ENCODE data around the gene FNIP2. TPM values are rescaled to one million over a fixed set of nuclear protein-coding genes. Genes with fewer than 3 reads are reported as not detected.

The FNIP2 gene
- total RNA-seq, 1 donor from 2014 or later = 44.2 TPM

DNA sequence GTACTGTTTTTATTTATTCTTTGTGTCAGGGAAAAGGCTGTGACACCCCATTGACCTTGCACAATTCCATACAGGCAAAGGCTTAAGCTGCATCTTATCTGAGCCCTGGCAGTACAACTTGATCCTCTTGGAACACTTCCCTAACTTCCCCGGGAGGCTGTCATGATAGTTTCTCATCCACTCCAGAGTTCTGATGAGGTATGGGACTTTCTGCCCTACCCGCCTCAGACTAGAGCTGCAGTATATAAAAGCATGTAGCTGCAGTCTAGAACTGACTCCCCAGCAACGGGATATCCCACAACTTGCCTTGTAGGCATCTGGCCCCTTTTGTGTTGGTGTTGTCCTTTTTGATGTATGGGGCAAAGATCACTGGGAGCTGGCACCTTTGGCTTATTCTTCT lies 72.7 kb downstream of the FNIP2 start:
- Histone ChIP-seq H3K4me3 (ENCODE audit: low read depth, low read length) (no peak overlapping the region), H3K27me3 (ENCODE audit: control insufficient read depth, insufficient read depth, low read length) (no peaks in the 10 kb centered on the region), H3K36me3 (ENCODE audit: control insufficient read depth, insufficient read depth, low read length) (no peaks in the 10 kb centered on the region)
- no peak for DNase-seq (ENCODE audit: low read depth)
- TF ChIP-seq, protein P1, sequence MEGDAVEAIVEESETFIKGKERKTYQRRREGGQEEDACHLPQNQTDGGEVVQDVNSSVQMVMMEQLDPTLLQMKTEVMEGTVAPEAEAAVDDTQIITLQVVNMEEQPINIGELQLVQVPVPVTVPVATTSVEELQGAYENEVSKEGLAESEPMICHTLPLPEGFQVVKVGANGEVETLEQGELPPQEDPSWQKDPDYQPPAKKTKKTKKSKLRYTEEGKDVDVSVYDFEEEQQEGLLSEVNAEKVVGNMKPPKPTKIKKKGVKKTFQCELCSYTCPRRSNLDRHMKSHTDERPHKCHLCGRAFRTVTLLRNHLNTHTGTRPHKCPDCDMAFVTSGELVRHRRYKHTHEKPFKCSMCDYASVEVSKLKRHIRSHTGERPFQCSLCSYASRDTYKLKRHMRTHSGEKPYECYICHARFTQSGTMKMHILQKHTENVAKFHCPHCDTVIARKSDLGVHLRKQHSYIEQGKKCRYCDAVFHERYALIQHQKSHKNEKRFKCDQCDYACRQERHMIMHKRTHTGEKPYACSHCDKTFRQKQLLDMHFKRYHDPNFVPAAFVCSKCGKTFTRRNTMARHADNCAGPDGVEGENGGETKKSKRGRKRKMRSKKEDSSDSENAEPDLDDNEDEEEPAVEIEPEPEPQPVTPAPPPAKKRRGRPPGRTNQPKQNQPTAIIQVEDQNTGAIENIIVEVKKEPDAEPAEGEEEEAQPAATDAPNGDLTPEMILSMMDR (IDR thresholded peaks at IDR 0.05; ENCODE audit: insufficient read depth, low read length, poor library complexity, severe bottlenecking) = no peak

DNA sequence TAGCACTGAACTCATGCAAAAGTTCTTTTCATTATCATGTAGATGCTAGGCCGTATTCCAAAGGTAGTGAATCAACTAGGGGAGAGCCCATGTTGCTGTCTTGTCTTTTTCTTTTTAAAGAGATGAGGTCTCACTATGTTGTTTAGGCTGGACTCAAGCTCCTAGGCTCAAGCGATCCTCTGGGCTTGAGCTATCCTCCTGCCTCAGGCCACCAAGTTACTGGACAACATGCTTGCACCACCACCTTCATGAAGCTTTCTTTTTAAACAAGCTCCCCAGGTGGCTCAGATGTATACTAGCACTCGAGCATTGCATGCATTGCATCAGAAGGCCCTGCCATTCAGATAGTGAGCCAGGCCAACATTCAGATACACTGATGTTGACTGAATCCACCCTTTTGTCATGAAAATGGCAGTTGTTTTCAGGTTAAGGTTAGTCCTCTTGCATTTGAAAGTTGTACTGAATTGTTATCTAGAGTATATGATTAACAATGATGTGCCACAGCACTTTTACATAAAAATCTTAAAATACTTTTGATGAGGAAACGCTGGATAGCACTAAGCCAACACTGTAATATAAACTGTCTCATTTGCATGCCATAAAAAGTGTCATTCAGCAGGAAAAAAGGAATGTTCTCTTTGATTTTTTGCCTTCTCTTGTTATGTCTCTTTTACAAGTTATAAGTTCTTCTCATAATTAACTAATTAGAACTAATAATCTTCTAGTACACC lies 76.7 kb downstream of the FNIP2 start:
- no peaks in the 10 kb centered on the region for H3K27me3 ChIP-seq (ENCODE audit: control insufficient read depth, insufficient read depth, low read length)
- H3K4me3 ChIP-seq (ENCODE audit: low read depth, low read length) = no peak overlapping the region
- no peak for DNase-seq (ENCODE audit: low read depth)
- no peaks in the 10 kb centered on the region for H3K36me3 ChIP-seq (ENCODE audit: control insufficient read depth, insufficient read depth, low read length)
- TF ChIP-seq, protein P1 (IDR thresholded peaks at IDR 0.05; ENCODE audit: insufficient read depth, low read length, poor library complexity, severe bottlenecking) = no peak

DNA sequence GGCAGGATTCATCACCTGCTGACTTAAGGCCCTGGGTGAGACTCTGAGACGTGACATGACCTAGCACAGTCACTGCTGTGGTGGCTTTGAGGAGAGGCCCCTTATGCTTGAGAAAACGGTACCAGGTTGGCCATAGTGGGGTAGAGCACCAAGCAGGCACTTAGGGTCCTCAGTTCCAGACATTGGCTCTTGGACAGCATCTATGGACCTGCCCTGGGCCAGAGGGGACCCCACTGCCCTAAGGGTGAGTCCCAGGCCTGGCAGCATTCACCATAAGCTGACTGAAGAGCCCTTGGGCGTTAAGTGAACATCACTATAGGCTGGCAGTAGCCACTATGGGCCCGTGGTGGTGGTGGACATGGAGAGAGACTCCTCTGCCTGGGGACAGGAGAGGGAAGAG lies 78.7 kb downstream of the FNIP2 start:
- H3K36me3 ChIP-seq (ENCODE audit: control insufficient read depth, insufficient read depth, low read length) = no peaks in the 10 kb centered on the region
- no peak for DNase-seq (ENCODE audit: low read depth)
- H3K27me3 ChIP-seq (ENCODE audit: control insufficient read depth, insufficient read depth, low read length) = no peaks in the 10 kb centered on the region
- TF ChIP-seq, protein P1 (IDR thresholded peaks at IDR 0.05; ENCODE audit: insufficient read depth, low read length, poor library complexity, severe bottlenecking) = no peak
- H3K4me3 ChIP-seq (ENCODE audit: low read depth, low read length) = no peak overlapping the region

DNA sequence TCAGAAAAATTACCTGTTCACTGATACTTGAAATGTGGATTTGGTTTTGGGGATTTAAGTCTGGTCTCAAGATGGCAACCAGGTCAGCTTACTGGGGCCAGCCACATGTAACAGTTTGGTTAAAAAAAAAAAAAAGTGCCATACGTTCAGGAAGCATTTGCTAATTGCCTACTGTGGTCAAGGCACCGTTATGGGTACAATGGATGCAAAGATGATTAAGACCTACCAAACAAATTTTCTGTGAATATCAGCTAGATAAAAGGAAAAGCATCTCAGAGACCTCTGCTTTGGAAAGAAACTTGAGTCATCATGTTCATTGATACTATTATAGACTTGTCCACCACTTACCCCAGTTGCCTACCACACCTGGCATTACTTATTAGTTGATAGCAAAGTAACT lies 80.9 kb downstream of the FNIP2 start:
- DNase-seq (ENCODE audit: low read depth) = no peak
- Histone ChIP-seq H3K4me3 (ENCODE audit: low read depth, low read length) (no peak overlapping the region), H3K27me3 (ENCODE audit: control insufficient read depth, insufficient read depth, low read length) (no peaks in the 10 kb centered on the region), H3K36me3 (ENCODE audit: control insufficient read depth, insufficient read depth, low read length) (no peaks in the 10 kb centered on the region)
- TF ChIP-seq, protein P1 (IDR thresholded peaks at IDR 0.05; ENCODE audit: insufficient read depth, low read length, poor library complexity, severe bottlenecking) = no peak

DNA sequence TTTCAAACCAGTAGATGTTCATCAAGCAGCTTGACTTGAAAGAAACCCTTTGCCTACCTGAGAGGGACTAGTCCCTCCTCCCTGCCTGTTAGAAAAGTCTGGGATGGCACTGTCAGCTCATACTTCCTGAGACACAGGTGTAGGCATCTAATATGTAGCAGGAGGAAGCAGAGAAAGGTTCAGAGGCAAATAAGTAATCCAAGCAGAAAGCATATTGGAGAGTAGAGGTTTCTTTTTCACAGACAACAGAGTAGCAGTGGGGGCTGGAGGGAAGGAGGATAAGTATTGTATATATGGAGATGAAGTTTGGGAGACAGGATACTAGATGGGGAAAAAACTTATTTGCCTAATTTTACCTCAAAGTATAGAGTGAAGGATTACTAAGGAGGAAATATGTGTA lies 81.5 kb downstream of the FNIP2 start:
- no peak for DNase-seq (ENCODE audit: low read depth)
- H3K4me3 ChIP-seq (ENCODE audit: low read depth, low read length) = no peak overlapping the region
- TF ChIP-seq, protein P1 (IDR thresholded peaks at IDR 0.05; ENCODE audit: insufficient read depth, low read length, poor library complexity, severe bottlenecking) = no peak
- H3K36me3 ChIP-seq (ENCODE audit: control insufficient read depth, insufficient read depth, low read length) = no peaks in the 10 kb centered on the region
- no peaks in the 10 kb centered on the region for H3K27me3 ChIP-seq (ENCODE audit: control insufficient read depth, insufficient read depth, low read length)
